BJ (cell line): ENCODE results near the gene GPR55. TPM values are rescaled to one million over a fixed set of nuclear protein-coding genes. Genes with fewer than 3 reads are reported as not detected.

ENCODE experiments used
- CTCF ChIA-PET: fragments of 350-600 bp; formaldehyde crosslinking; extraction: SDS; loops from one replicate; lab custom pipeline; 2021; ENCODE audit warnings: antibody characterized with exemption, inconsistent platforms; lab: Yijun Ruan, JAX
- POLR2A ChIA-PET: fragments of 300-600 bp; sonication (Branson Sonifier 250); formaldehyde crosslinking; extraction: SDS; loops from one replicate; lab custom pipeline; 2021; ENCODE audit warnings: antibody characterized with exemption; lab: Charles Lee
- DNase-seq: peaks from one replicate; pipeline ENCODE4 v3.0.0-alpha.2; 2011; ENCODE audit warnings: low read depth
- H3K27me3 ChIP-seq: 2 replicates; pipeline ENCODE4 v1.6.0; 2011; ENCODE audit warnings: low read length; ENCODE audit not compliant: control insufficient read depth, insufficient read depth
- H3K36me3 ChIP-seq: 2 replicates; pipeline ENCODE4 v1.5.1; 2011; ENCODE audit warnings: low read length; ENCODE audit not compliant: control insufficient read depth, insufficient read depth
- H3K4me3 ChIP-seq: 2 replicates; pipeline ENCODE4 v1.5.1; 2011; ENCODE audit warnings: low read depth, mild to moderate bottlenecking, control low read depth, low read length
- polyA plus RNA-seq: library from polyadenylated mRNA; depleted of rRNA; stranded (reverse); fragments of >200 nt; gene quantifications from 2 replicates; pipeline ENCODE4 v1.2.3, GENCODE V29; 2011
- TF ChIP-seq, protein P1 (sequence below): IDR thresholded peaks from 2 replicates; pipeline ENCODE4 v1.5.1; 2011; ENCODE audit warnings: low read depth, mild to moderate bottlenecking, control low read depth, inconsistent platforms, low read length, moderate library complexity; ENCODE audit not compliant: insufficient read depth

The GPR55 gene
- polyA plus RNA-seq, 1 experiment: not detected

DNA sequence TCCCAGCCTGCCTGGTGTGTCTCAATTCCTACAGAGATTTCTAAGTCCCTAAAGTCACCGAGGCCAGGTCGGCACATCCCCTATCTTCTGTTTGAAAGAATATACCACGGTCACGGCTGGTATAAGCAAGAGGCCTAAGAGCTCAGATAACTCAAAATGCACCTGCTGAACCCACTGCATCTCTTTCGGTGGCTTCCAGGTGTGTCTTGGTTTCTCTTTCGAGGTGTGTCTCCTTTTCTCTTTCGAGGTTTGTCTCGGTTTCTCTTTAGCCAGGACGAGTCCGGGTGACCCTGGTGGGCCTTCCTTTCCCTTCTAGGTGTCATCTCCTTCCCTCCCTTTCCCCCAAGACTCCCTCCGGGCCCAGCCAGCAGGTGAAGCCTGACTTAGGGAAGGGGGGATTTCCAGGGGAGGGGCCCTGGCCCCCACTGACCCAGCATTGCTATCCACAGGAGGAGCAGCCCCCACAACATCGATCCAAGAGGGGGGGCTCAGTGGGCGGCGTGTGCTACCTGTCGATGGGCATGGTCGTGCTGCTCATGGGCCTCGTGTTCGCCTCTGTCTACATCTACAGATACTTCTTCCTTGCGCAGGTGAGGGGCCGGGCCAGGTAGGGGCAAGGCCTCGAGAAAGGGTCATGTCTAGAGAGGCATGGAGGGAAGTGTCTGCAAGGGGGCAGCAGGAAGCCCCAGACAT, 51.9 kb downstream of the GPR55 start:
- peaks cover 23% of the 10 kb centered on the region for H3K36me3 ChIP-seq
- ChIA-PET POLR2A (no interaction called here), CTCF (no interaction called here)
- TF ChIP-seq, protein P1, sequence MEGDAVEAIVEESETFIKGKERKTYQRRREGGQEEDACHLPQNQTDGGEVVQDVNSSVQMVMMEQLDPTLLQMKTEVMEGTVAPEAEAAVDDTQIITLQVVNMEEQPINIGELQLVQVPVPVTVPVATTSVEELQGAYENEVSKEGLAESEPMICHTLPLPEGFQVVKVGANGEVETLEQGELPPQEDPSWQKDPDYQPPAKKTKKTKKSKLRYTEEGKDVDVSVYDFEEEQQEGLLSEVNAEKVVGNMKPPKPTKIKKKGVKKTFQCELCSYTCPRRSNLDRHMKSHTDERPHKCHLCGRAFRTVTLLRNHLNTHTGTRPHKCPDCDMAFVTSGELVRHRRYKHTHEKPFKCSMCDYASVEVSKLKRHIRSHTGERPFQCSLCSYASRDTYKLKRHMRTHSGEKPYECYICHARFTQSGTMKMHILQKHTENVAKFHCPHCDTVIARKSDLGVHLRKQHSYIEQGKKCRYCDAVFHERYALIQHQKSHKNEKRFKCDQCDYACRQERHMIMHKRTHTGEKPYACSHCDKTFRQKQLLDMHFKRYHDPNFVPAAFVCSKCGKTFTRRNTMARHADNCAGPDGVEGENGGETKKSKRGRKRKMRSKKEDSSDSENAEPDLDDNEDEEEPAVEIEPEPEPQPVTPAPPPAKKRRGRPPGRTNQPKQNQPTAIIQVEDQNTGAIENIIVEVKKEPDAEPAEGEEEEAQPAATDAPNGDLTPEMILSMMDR: no peak
- H3K27me3 ChIP-seq: no peaks in the 10 kb centered on the region
- H3K4me3 ChIP-seq: no peak overlapping the region
- no peak for DNase-seq

DNA sequence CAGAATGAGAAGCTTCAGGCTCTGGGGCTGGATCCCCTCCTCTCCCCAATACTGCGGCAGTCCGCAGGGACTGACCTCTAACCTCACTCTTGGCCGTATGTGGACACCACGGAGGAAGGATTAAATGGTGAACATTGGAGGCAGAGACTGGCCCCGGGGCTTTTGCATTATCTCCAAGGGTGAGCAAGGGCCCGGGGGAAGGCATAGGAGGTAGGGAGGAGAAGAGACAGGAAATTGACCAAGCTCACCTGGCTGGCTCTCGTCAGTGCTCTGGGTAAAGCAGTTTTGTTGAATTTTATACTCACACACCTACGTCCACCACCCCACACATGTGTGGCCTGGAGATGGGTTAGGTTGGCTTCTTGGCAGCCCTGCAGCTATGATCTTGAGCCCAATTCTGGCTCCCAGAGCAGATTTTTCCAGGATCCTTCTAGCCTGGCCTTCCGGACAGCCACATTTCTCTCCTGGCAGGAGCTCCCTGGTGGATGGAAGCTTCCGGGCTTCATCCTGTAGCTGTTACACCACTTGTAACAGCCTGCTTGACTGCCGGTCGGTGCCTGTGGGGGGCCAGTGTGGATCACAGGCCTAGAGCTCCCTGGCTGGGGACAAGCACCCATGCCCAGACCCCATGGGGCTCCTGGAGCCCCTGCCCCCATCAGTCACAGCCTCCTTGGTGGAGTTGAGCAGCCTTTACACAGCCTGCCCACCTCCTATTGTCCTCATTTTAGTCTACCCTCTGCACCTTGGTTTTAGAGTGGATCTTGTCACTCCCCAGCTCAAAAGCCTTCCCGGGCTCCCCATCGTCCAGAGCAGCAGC, 52.7 kb downstream of the GPR55 start:
- Histone ChIP-seq H3K36me3 (peaks cover 16% of the 10 kb centered on the region), H3K27me3 (no peaks in the 10 kb centered on the region), H3K4me3 (no peak overlapping the region)
- ChIA-PET CTCF (no interaction called here), POLR2A (no interaction called here)
- TF ChIP-seq, protein P1: no peak
- DNase-seq: no peak

DNA sequence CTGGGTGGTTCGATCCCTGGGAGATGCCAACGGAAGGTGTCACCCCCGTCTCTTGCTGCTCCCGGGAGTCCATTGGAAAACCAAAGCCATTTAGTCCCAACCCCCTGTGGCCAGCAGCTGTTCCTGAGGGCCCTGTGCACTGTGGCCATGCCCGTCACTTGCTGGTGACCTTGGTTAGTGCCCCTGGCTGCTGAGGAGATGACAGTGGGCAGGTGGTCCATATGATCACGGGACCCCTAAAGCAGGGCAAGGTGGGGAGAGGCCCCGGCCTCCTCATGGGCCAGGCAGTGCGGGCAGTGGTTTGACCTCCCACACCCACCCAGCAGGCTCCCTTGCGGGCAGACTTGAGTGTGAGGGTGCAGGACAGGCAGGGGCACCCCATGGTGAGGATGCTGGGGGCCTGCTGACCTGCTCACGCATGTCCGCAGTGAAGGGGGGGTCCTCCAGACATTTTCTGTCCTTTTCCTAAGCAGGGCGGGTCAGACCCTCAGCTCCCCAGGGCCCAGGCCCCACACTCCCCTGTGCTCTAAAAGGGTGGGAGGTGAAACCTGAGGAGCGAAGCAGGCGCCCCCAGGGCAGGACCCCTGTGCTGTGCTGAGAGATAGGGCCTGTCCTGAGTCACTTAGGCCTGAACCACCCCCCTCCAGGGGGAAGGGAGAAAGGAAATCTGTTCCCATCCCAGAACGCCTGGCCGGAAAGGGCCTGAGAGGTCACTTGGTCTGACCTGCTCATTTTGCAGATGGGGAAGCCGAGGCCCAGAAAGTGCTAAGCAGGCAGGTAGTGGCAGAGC, 53.5 kb downstream of the GPR55 start:
- TF ChIP-seq, protein P1: no peak

DNA sequence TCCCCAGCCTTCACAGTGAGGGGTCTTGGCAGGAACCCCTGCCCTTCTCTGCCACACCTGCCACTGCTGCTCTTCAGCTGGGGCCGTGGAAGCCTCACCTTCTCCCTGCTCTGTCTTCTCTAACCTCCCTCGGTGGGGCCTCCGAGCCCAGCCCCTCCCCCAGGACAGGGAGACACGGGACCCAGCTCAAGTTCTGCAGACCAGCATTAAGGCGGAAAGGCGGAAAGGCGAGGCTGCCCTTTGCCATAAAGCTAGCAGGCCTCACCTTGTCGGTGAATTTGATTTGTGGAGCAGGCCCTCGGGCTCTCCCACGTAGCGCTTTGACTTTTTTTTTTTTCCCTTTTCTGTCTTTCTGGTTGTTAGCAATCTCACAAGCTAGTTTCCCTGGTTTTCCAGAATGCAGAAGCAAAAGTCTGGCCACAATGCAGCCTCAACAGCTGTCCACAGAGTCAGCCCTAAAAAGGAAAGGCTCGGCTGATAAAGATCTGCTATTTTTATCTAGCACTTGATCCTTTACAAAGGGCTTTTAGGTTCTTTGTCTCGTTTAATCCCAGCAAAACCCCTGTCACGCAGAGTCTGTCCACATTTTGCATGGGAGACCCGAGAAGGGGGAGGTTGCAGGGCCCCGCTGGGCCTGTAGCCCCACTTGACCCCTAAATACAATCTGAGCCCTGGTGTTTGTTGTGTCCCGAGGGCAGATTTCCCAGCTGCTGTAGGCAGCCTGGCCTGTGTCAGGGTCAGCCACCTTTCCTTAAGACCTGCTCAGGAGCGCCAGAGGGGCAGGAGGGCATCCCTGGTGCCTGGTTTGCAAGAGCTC, 54.3 kb downstream of the GPR55 start:
- CTCF ChIA-PET: interaction anchor here (0.8 to 2.3 kb wide), 3 partner anchors 8 to 30 kb away, joined by 3 to 4 read pairs (median 3); no protein-coding TSS in a partner anchor
- TF ChIP-seq, protein P1: no peak
- no peak for DNase-seq
- Histone ChIP-seq H3K27me3 (no peaks in the 10 kb centered on the region), H3K4me3 (no peak overlapping the region), H3K36me3 (peaks cover 4% of the 10 kb centered on the region)
- POLR2A ChIA-PET: no interaction called here

More for the DNA sequence above, 53.5 kb downstream of the GPR55 start:
- peaks cover 8% of the 10 kb centered on the region for H3K36me3 ChIP-seq
- POLR2A ChIA-PET: no interaction called here
- CTCF ChIA-PET: interaction anchor here (0.8 to 2.3 kb wide), 3 partner anchors 7 to 29 kb away, joined by 3 to 4 read pairs (median 3); no protein-coding TSS in a partner anchor
- H3K27me3 ChIP-seq: no peaks in the 10 kb centered on the region
- no peak for DNase-seq
- H3K4me3 ChIP-seq: no peak overlapping the region
